Liver (tissue), 9 donors: ENCODE data around the gene AMPH. TPM values are rescaled to one million over a fixed set of nuclear protein-coding genes. Genes with fewer than 3 reads are reported as not detected.

Experiments
- DNase-seq: peaks from one replicate; pipeline ENCODE4 v3.0.0-alpha.2; 2017; ENCODE audit warnings: low spot score
- H3K27ac ChIP-seq, 2 donors: one replicate each; pipeline ENCODE4 v1.7.0; 2013; ENCODE audit warnings: inconsistent platforms in 2 of 2, low read length in 2 of 2, control low read depth in 1 of 2, low read depth in 1 of 2, mild to moderate bottlenecking in 1 of 2
- H3K27me3 ChIP-seq, 4 donors: one replicate each; pipeline versions ENCODE4 v1.6.1 to v1.7.0; 2013; ENCODE audit warnings: low read length in 3 of 4, inconsistent platforms in 1 of 4, mild to moderate bottlenecking in 1 of 4, moderate library complexity in 1 of 4; ENCODE audit not compliant: control insufficient read depth in 4 of 4, insufficient read depth in 4 of 4
- H3K36me3 ChIP-seq, 4 donors: one replicate each; pipeline versions ENCODE4 v1.6.1 to v1.7.0; 2013; ENCODE audit warnings: low read length in 3 of 4, mild to moderate bottlenecking in 3 of 4, low read depth in 1 of 4, moderate library complexity in 1 of 4; ENCODE audit not compliant: control insufficient read depth in 4 of 4, insufficient read depth in 3 of 4
- H3K4me1 ChIP-seq, 4 donors: one replicate each; pipeline versions ENCODE4 v1.6.1 to v1.7.0; 2013; ENCODE audit warnings: low read length in 3 of 4, mild to moderate bottlenecking in 3 of 4, moderate library complexity in 1 of 4; ENCODE audit not compliant: control insufficient read depth in 4 of 4, insufficient read depth in 4 of 4
- H3K4me3 ChIP-seq, 3 donors: one replicate each; pipeline versions ENCODE4 v1.6.1 to v1.7.0; 2013; ENCODE audit warnings: low read length in 3 of 3, control low read depth in 1 of 3, low read depth in 1 of 3, mild to moderate bottlenecking in 1 of 3
- H3K9ac ChIP-seq, 2 donors: one replicate each; pipeline ENCODE4 v1.7.0; 2013; ENCODE audit warnings: low read length in 2 of 2, mild to moderate bottlenecking in 2 of 2, moderate library complexity in 2 of 2, control low read depth in 1 of 2, low read depth in 1 of 2
- H3K9me3 ChIP-seq, 4 donors: one replicate each; pipeline versions ENCODE4 v1.6.1 to v1.7.0; 2013; ENCODE audit warnings: low read length in 3 of 4; ENCODE audit not compliant: control insufficient read depth in 4 of 4
- ATF3 ChIP-seq: IDR thresholded peaks from 2 replicates; pipeline ENCODE4 v1.6.1; 2016; ENCODE audit warnings: antibody characterized with exemption
- EGR1 ChIP-seq, 2 donors: IDR thresholded peaks; 2 replicates each; pipeline ENCODE4 v1.6.1; 2016 to 2018; ENCODE audit warnings: antibody characterized with exemption in 2 of 2, low read depth in 2 of 2
- FOXA1 ChIP-seq: IDR thresholded peaks from 2 replicates; pipeline ENCODE4 v1.6.1; 2016; ENCODE audit warnings: antibody characterized with exemption
- FOXA2 ChIP-seq: IDR thresholded peaks from 2 replicates; pipeline ENCODE4 v1.6.1; 2016; ENCODE audit warnings: antibody characterized with exemption
- HNF4G ChIP-seq: IDR thresholded peaks from 2 replicates; pipeline ENCODE4 v1.6.1; 2016; ENCODE audit warnings: antibody characterized with exemption
- JUND ChIP-seq, 2 donors: IDR thresholded peaks; 2 replicates each; pipeline ENCODE4 v1.6.1; 2016; ENCODE audit warnings: antibody characterized with exemption in 2 of 2
- NR2F2 ChIP-seq: IDR thresholded peaks from 2 replicates; pipeline ENCODE4 v1.6.1; 2016; ENCODE audit warnings: antibody characterized with exemption
- RAD21 ChIP-seq, 2 donors: IDR thresholded peaks; 2 replicates each; pipeline ENCODE4 v1.6.1; 2016; ENCODE audit warnings: antibody characterized with exemption in 2 of 2, mild to moderate bottlenecking in 2 of 2
- REST ChIP-seq: IDR thresholded peaks from 2 replicates; pipeline ENCODE4 v1.6.1; 2016; ENCODE audit warnings: antibody characterized with exemption, mild to moderate bottlenecking
- RXRA ChIP-seq, 2 donors: IDR thresholded peaks; 2 replicates each; pipeline ENCODE4 v1.6.1; 2017 to 2018; ENCODE audit warnings: antibody characterized with exemption in 2 of 2, mild to moderate bottlenecking in 1 of 2
- SP1 ChIP-seq: IDR thresholded peaks from 2 replicates; pipeline ENCODE4 v1.6.1; 2018; ENCODE audit warnings: antibody characterized with exemption, mild to moderate bottlenecking
- TAF1 ChIP-seq: conservative IDR thresholded peaks from 2 replicates; pipeline ENCODE4 v1.6.1; 2016; ENCODE audit warnings: antibody characterized with exemption, mild to moderate bottlenecking
- YY1 ChIP-seq: IDR thresholded peaks from 2 replicates; pipeline ENCODE4 v1.6.1; 2016; ENCODE audit warnings: antibody characterized with exemption, mild to moderate bottlenecking
- ZBTB33 ChIP-seq: IDR thresholded peaks from 2 replicates; pipeline ENCODE4 v1.6.1; 2016; ENCODE audit warnings: antibody characterized with exemption
- WGBS: extraction: QIAGEN DNeasy Blood & Tissue Kit; methylation state at CpG from one replicate; pipeline ENCODE4 v1.1.7; 2013; 5-methylcytosine and 5-hydroxymethylcytosine counted together
- polyA plus RNA-seq, 2 donors: library from polyadenylated mRNA; stranded (reverse) in 1 of 2; unstranded in 1 of 2; fragments of 200-250 nt in 1 of 2; fragments of >200 nt in 1 of 2; fragmentation: Nextera tagmentation in 1 of 2; extraction: Ambion mirVana in 1 of 2; gene quantifications; one replicate each; pipeline versions ENCODE4 v1.2.1 to v1.2.3, GENCODE V29; 2013 to 2015
- total RNA-seq, 2 donors: library from RNA; depleted of rRNA; stranded (reverse); fragments of >200 nt; gene quantifications; one replicate each; pipeline ENCODE4 v1.2.3, GENCODE V29; 2014
- TF ChIP-seq, protein P1 (sequence below): IDR thresholded peaks from 2 replicates; pipeline ENCODE4 v1.6.1; 2016; ENCODE audit warnings: antibody characterized with exemption
- TF ChIP-seq, protein P2 (sequence below): fragments of 150-350 bp; IDR thresholded peaks from 2 replicates; pipeline ENCODE4 v1.5.1; 2017; ENCODE audit warnings: improper control_type of control experiment, low read depth, low read length; ENCODE audit not compliant: missing input control
- donor health status: healthy.
- donor health status: healthy.
- donor health status: healthy.
- donor health status: healthy.
- donor health status: healthy.

AMPH gene
- total and polyA plus RNA-seq, 4 donors, result 0.13 to 0.25 (median 0.20) TPM

DNA sequence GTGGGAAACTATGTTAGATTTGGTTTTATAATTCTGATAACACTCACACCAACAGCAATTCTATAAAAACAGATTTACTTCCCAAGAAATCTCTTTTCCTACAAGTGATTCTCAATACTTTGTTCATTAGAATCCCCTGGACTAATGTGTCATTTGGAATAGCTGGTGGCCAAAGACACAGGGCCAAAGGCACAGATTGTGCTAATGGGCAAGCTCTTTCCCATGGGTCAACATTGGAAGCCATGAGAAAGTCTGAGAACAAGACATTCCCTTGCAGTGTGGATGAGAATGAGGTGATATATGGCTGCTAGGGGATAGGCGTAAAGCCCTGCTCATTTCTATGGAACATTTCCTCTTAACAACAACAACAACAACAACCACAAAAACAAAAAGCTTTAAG lies 153.8 kb downstream of the AMPH start (continued):
- no peak for TF ChIP-seq ZBTB33

DNA sequence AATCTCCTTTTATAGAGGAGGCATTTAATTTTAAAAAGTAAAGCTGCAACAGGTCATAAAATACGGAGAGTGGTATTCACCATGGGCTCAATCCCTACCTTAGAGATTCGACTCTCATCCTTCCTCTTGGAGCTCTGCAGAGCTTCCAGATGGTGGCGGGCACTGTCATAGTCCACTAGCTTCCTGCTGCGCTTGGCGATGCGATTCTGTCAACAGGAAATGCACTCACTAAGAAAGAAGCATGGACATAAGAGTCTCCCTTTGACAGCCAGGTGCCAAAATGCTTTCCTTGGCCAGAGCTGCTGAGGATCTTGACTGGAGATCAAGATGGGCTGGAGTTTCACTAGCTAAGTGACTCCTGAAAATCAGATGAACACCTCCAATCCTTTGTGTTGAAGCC lies 154.4 kb downstream of the AMPH start:
- H3K4me1 ChIP-seq, result no peaks in the 10 kb centered on the region
- H3K4me3 ChIP-seq, result no peak overlapping the region
- no peaks in the 10 kb centered on the region for H3K9me3 ChIP-seq
- H3K36me3 ChIP-seq, result no peaks in the 10 kb centered on the region
- WGBS, result 74% methylated on average over 6 of the region's 6 CpGs
- DNase-seq, result no peak
- no peak overlapping the region for H3K27ac ChIP-seq
- H3K27me3 ChIP-seq, result peaks cover 0 to 3% (median 0%) of the 10 kb centered on the region in 4 donors
- H3K9ac ChIP-seq, result no peak overlapping the region
- TF ChIP-seq SP1 (no peak), TAF1 (no peak), EGR1 (IDR thresholded peaks at IDR 0.05; ENCODE audit: low read depth in 2 of 2) (no peak), RAD21 (IDR thresholded peaks at IDR 0.05) (no peak), RXRA (IDR thresholded peaks at IDR 0.05) (no peak), REST (no peak), NR2F2 (no peak), FOXA2 (no peak), ATF3 (no peak), YY1 (no peak), FOXA1 (no peak), ZBTB33 (no peak), JUND (IDR thresholded peaks at IDR 0.05) (no peak), HNF4G (no peak)
- TF ChIP-seq, protein P1, sequence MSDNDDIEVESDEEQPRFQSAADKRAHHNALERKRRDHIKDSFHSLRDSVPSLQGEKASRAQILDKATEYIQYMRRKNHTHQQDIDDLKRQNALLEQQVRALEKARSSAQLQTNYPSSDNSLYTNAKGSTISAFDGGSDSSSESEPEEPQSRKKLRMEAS, result no peak
- TF ChIP-seq, protein P2, sequence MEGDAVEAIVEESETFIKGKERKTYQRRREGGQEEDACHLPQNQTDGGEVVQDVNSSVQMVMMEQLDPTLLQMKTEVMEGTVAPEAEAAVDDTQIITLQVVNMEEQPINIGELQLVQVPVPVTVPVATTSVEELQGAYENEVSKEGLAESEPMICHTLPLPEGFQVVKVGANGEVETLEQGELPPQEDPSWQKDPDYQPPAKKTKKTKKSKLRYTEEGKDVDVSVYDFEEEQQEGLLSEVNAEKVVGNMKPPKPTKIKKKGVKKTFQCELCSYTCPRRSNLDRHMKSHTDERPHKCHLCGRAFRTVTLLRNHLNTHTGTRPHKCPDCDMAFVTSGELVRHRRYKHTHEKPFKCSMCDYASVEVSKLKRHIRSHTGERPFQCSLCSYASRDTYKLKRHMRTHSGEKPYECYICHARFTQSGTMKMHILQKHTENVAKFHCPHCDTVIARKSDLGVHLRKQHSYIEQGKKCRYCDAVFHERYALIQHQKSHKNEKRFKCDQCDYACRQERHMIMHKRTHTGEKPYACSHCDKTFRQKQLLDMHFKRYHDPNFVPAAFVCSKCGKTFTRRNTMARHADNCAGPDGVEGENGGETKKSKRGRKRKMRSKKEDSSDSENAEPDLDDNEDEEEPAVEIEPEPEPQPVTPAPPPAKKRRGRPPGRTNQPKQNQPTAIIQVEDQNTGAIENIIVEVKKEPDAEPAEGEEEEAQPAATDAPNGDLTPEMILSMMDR, result no peak
